ENCODE measurements around the gene SLIT3.

DNA sequence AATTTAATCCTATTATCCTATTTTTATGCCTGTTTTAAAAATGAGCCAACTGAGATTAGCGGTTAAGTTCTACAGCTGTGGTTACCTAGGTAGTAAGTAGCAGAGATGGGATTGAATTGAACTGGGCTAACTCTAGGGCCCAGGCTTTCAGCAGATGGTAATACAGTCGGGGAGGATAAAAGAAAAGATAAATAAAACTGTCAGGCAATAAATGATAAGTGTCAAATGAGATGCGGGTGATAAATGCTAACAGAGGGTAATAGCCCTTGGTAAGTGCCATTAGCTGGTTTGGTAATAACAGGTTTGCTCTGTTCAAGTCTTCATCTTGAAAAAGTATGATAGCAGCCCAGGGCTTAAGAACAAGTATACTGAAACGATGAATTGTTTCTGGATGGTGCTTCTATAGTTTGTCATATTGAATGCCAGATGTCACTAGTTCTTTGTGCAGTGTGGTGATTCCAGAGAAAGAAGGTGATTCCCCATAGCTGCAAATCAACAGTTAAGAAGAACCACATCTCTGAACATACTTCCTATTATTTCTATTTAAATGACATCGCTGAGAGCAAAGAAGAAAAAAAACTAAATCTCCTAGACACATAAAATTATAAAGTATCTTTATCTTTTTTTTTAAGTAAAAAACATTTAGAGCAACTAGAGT is 360.9 kb downstream of the SLIT3 start:
- TF ChIP-seq CTCF (IDR thresholded peaks at IDR 0.05; ENCODE audit: insufficient read depth, low read length, poor library complexity, severe bottlenecking): no peak
- TF ChIP-seq EZH2phosphoT487 (conservative IDR thresholded peaks at IDR 0.05; ENCODE audit: low read length): no peak

Data from SU-DHL-6 (cell line).